Heart left ventricle (tissue), 16 donors: ENCODE data around the gene MEOX1. TPM values are rescaled to one million over a fixed set of nuclear protein-coding genes. Genes with fewer than 3 reads are reported as not detected.

Experiments used
- ATAC-seq, 4 donors: fragments of 200-7000 bp; cut with Tn5 transposase; one replicate each; pipeline ENCODE4 v1.9.1; 2020 to 2022; ENCODE audit warnings: moderate library complexity in 4 of 4, mild to moderate bottlenecking in 3 of 4, moderate number of reproducible peaks in 1 of 4
- DNase-seq, 5 donors: peaks; one replicate each; pipeline ENCODE4 v3.0.0-alpha.2; 2020
- H3K27ac ChIP-seq, 12 donors: fragments of 200-600 bp; sonication (generic) in 4 of 12; one replicate each; pipeline versions ENCODE4 v1.5.0 to v1.8.0; 2016 to 2022; ENCODE audit warnings: mild to moderate bottlenecking in 2 of 12
- H3K27me3 ChIP-seq, 9 donors: fragments of 200-600 bp; sonication (generic) in 2 of 9; one replicate each; pipeline versions ENCODE4 v1.5.1 to v1.8.0; 2016 to 2022; ENCODE audit warnings: mild to moderate bottlenecking in 3 of 9
- H3K36me3 ChIP-seq, 9 donors: fragments of 200-600 bp; sonication (generic) in 2 of 9; one replicate each; pipeline versions ENCODE4 v1.5.0 to v1.8.0; 2018 to 2022; ENCODE audit warnings: mild to moderate bottlenecking in 2 of 9
- H3K4me1 ChIP-seq, 12 donors: fragments of 200-600 bp; sonication (generic) in 4 of 12; one replicate each; pipeline versions ENCODE4 v1.5.0 to v1.8.0; 2016 to 2022; ENCODE audit warnings: mild to moderate bottlenecking in 3 of 12
- H3K4me3 ChIP-seq, 12 donors: fragments of 200-600 bp; sonication (generic) in 4 of 12; one replicate each; pipeline versions ENCODE4 v1.5.0 to v1.8.0; 2017 to 2022; ENCODE audit warnings: mild to moderate bottlenecking in 9 of 12, moderate library complexity in 4 of 12
- H3K9me3 ChIP-seq, 12 donors: fragments of 200-600 bp; sonication (generic) in 4 of 12; one replicate each; pipeline versions ENCODE4 v1.5.0 to v1.8.0; 2016 to 2022; ENCODE audit warnings: mild to moderate bottlenecking in 1 of 12
- POLR2A ChIP-seq, 2 donors: fragments of 450-650 bp; IDR thresholded peaks; one replicate each; pipeline ENCODE4 v1.6.1; 2017; ENCODE audit warnings: antibody characterized with exemption in 2 of 2, mild to moderate bottlenecking in 2 of 2, moderate library complexity in 2 of 2
- WGBS, 4 donors: extraction: QIAGEN DNeasy Blood & Tissue Kit in 2 of 4; methylation state at CpG; one replicate each; pipeline versions ENCODE4 v1.1.5 to v1.1.7; 2013 to 2018; 5-methylcytosine and 5-hydroxymethylcytosine counted together
- intact Hi-C, 10 donors: fragments of 100-400 bp; cut with DNase I; formaldehyde crosslinking; loops; one replicate each; pipeline versions ENCODE4 v1.11.1 to v1.14.2; 2022
- polyA plus RNA-seq, 2 donors: library from polyadenylated mRNA; stranded (reverse); fragments of 200-250 nt; gene quantifications; one replicate each; pipeline ENCODE4 v1.2.3, GENCODE V29; 2013
- total RNA-seq, 9 donors: library from RNA; depleted of rRNA in 2 of 9; stranded (reverse); fragments of >200 nt in 2 of 9; fragmentation: NEBNext Ultra II Directional in 3 of 9; extraction: Animal tissue kit (Norgen Biotek cat#: 25700) in 3 of 9; gene quantifications; one replicate each; pipeline versions ENCODE4 v1.1.0 to v1.2.4, GENCODE V29; 2016 to 2023
- TF ChIP-seq, protein P1 (sequence below), 12 donors: fragments of 200-600 bp; sonication (generic) in 4 of 12; IDR thresholded peaks; one replicate each; pipeline versions ENCODE4 v1.5.0 to v1.8.0; 2018 to 2022; ENCODE audit warnings: antibody characterized with exemption in 12 of 12, mild to moderate bottlenecking in 5 of 12
- donor health status: ischemic (EF 13 %, LVEDD 7.1; RV severe dilation, severe dysfunction).
- donor health status: healthy with polysubstance abuse.
- donor health status: DM: no; HTN: yes; CAD: no.
- donor health status: DM: no; HTN: no; CAD: no.
- donor health status: ischemic (EF 25% LVEDD 6.9; RV normal size, moderate dysfunction).
- donor health status: ischemic (EF 25% LVEDD 5.7; RV mildly dilated, moderate dysfunction).
- donor health status: healthy.
- donor health status: DM: yes; HTN: yes; CAD: no.
- donor health status: ischemic (EF 35%, LVEDD 5.7; RV mildly dilated, moderate dysfunction).
- donor health status: nonischemic (EF 11% LVEDD 7.7; RV severe dilation, severe dysfunction).
- donor health status: DM: yes; HTN: yes; CAD: no.
- donor health status: PGD.
- donor health status: ischemic (EF 29% LVEDD 5.4; RV normal size, mild dysfunction).
- donor health status: nonischemic (EF 23%, LVEDD 6.1; RV moderate dilation, normal function).

The MEOX1 gene
- total and polyA plus RNA-seq, 11 donors, result 9.7 to 24.0 (median 16.1) TPM

DNA sequence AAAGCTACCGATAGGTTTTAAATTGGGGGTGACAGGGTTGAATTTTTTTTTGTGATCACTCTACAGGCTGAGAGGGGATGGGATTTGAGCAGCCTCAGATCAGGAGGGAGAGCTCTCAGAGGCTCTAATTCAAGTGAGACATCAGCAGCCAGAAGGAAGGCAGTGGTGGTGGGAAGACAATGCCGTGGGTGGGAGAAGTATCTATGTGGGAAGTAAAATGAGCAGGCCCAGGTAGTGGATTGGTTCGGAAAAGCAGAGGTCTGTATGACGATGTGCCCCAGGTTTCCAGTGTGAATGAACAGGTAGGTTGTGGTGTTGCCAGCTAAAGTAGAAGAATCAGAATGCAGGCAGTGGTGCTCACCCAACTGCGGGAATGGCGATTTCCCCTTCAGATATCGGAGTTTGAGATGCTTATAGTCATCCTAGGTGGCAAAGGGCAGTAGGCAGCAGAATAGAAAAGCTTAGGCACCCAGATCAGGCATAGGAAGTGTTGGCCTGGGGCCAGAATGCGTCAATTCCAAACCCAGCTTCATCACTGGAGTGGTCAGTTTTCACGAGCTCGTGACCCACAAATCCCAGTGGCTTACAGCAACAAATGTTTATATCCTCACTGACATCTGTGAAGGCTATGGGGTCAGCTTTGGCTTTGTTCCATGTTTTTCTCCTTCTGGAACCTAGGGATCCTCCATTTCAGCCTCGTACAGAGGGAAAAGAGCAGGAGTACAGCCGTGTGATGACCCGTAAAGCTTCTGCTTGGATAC, 24.0 kb downstream of the MEOX1 start:
- Histone ChIP-seq H3K9me3 (no peaks in the 10 kb centered on the region), H3K27ac (no peak overlapping the region), H3K4me1 (peaks cover 0 to 47% (median 26%) of the 10 kb centered on the region in 12 donors), H3K36me3 (no peaks in the 10 kb centered on the region), H3K4me3 (no peak overlapping the region), H3K27me3 (no peaks in the 10 kb centered on the region)
- TF ChIP-seq POLR2A (IDR thresholded peaks at IDR 0.05), result no peak
- TF ChIP-seq, protein P1, sequence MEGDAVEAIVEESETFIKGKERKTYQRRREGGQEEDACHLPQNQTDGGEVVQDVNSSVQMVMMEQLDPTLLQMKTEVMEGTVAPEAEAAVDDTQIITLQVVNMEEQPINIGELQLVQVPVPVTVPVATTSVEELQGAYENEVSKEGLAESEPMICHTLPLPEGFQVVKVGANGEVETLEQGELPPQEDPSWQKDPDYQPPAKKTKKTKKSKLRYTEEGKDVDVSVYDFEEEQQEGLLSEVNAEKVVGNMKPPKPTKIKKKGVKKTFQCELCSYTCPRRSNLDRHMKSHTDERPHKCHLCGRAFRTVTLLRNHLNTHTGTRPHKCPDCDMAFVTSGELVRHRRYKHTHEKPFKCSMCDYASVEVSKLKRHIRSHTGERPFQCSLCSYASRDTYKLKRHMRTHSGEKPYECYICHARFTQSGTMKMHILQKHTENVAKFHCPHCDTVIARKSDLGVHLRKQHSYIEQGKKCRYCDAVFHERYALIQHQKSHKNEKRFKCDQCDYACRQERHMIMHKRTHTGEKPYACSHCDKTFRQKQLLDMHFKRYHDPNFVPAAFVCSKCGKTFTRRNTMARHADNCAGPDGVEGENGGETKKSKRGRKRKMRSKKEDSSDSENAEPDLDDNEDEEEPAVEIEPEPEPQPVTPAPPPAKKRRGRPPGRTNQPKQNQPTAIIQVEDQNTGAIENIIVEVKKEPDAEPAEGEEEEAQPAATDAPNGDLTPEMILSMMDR (IDR thresholded peaks at IDR 0.05), result no peak
- no peak for DNase-seq
- 76 to 88% (median 80%) methylated on average over 13 of the region's 13 CpGs for WGBS, 4 donors
- intact Hi-C loops, result no loop called here
- no peak for ATAC-seq

DNA sequence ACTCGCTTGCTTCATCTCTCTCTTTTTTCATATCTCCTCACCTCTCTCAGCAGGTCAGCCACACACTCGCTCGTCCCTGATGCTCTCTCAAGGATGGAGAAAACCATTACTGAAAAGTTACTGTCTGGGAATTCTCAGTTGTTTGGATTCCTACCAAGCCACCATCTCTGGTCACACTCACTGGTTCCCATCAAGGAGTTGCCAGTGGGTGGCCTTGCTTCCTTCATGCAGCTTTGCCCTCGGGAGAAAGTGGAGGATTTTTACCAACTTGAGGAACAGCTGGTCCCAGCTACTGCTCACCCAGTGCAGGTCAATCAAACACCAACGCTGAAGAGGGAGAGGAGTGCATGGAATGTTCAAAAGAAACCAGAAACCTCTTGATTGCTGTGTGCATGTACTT, 25.3 kb downstream of the MEOX1 start:
- intact Hi-C loops, result no loop called here
- no peaks in the 10 kb centered on the region for H3K9me3 ChIP-seq
- no peaks in the 10 kb centered on the region for H3K27me3 ChIP-seq
- TF ChIP-seq, protein P1 (IDR thresholded peaks at IDR 0.05), result no peak
- no peak for TF ChIP-seq POLR2A (IDR thresholded peaks at IDR 0.05)
- peak overlapping the region in 1 of 12 donors; percentile 4 for H3K27ac ChIP-seq
- no peaks in the 10 kb centered on the region for H3K36me3 ChIP-seq
- peaks cover 0 to 36% (median 18%) of the 10 kb centered on the region in 12 donors for H3K4me1 ChIP-seq
- no peak for ATAC-seq
- 84 to 89% (median 88%) methylated on average over 5 of the region's 5 CpGs for WGBS, 4 donors
- DNase-seq, result no peak
- no peak overlapping the region for H3K4me3 ChIP-seq

DNA sequence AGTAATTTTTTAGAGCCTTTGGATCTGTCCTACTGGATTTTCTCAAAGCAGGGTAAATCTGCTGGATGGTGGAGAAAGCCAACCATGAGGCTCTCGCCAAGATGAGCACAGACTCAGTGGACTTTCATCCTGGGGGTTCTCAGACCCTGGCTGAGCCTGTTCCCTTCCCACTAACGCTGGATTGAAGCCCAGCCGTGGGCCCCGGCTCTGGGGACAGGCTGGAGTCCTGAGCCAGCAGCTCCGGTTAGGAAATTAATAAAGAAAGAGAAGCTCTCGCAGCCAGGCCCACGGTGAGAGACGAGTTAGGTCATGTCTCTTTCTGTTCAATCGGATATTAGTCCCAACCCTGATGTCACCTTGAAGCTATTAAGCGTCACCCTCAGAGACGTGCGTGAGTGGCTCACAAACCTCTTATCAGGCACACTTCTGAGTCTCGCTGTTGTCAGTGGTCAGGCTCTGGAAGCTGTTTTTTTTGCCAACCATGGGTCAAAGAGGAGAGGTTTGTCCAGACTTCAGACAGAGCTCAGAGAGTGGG, 27.1 kb downstream of the MEOX1 start:
- Histone ChIP-seq H3K4me1 (peaks cover 0 to 21% (median 11%) of the 10 kb centered on the region in 12 donors), H3K4me3 (no peak overlapping the region), H3K9me3 (no peaks in the 10 kb centered on the region), H3K36me3 (no peaks in the 10 kb centered on the region), H3K27me3 (no peaks in the 10 kb centered on the region), H3K27ac (peak overlapping the region; percentile 11 to 80 (median 52))
- ATAC-seq (peak; percentile 43 to 86 (median 80)), DNase-seq (peak; percentile 58 to 83 (median 75))
- no peak for TF ChIP-seq POLR2A (IDR thresholded peaks at IDR 0.05)
- TF ChIP-seq, protein P1 (IDR thresholded peaks at IDR 0.05), result no peak
- intact Hi-C loops, result loop anchor here in 2 of 10 donors (5.0 kb wide), 3 partner anchors 37 to 52 kb away; no protein-coding TSS in a partner anchor
- WGBS, 4 donors, result 13 to 27% (median 21%) methylated on average over 6 to 13 of the region's 13 CpGs

DNA sequence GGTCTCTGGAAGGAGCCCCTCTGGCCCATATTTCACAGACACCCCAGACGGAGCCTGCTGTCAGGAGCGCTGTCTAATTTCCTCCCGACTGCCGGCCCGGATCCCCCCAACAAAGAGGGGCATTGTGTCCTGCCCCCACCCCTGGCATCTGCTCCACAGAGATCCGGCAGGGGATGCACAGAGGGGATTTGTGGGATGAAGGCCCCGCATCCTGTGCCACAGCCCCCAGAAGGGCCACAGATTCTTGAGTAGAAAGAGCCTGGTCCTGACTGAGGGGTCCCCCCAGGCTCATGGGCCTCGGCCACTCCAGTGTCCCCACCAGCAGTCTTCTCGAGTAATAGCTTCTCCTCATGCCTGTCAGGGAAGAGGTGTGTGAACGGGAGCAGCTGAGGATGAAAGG, 29.5 kb downstream of the MEOX1 start:
- Histone ChIP-seq H3K9me3 (no peaks in the 10 kb centered on the region), H3K27me3 (no peaks in the 10 kb centered on the region), H3K4me1 (peaks cover 0 to 32% (median 18%) of the 10 kb centered on the region in 12 donors), H3K36me3 (no peaks in the 10 kb centered on the region), H3K27ac (peak overlapping the region in 1 of 12 donors; percentile 17), H3K4me3 (no peak overlapping the region)
- intact Hi-C loops, result loop anchor here in 2 of 10 donors (5.0 kb wide), 3 partner anchors 35 to 50 kb away; no protein-coding TSS in a partner anchor
- 79 to 89% (median 83%) methylated on average over 8 to 10 of the region's 10 CpGs for WGBS, 4 donors
- DNase-seq (peak in 1 of 5 donors; percentile 54), ATAC-seq (no peak)
- TF ChIP-seq POLR2A (IDR thresholded peaks at IDR 0.05), result no peak
- TF ChIP-seq, protein P1 (IDR thresholded peaks at IDR 0.05), result no peak
